Prostate gland (tissue), 2 donors: Measurements from ENCODE around the gene MED12L.

Experiments used
- CTCF ChIP-seq, 4 experiments: fragments of 200-600 bp in 2 of 4; fragments of 450-650 bp in 2 of 4; sonication (generic) in 2 of 4; IDR thresholded peaks; 1 replicate in 3 of 4; 2 replicates in 1 of 4; pipeline ENCODE4 v1.5.1; 2016 to 2019; ENCODE audit warnings: antibody characterized with exemption in 4 of 4, mild to moderate bottlenecking in 2 of 4, moderate library complexity in 2 of 4
- POLR2A ChIP-seq: fragments of 450-650 bp; IDR thresholded peaks from one replicate; pipeline ENCODE4 v1.6.1; 2016; ENCODE audit warnings: antibody characterized with exemption, mild to moderate bottlenecking
- POLR2AphosphoS5 ChIP-seq: sonication (generic); formaldehyde crosslinking; IDR thresholded peaks from one replicate; pipeline ENCODE4 v1.6.1; 2017; ENCODE audit warnings: antibody characterized with exemption

GRCh38 chr3:151327571-151328198, 242.2 kb downstream of the MED12L start:
- TF ChIP-seq CTCF (IDR thresholded peaks at IDR 0.05) (peak in 3 of 4 experiments; percentile 29 to 41 (median 37)), POLR2A (no peak), POLR2AphosphoS5 (no peak)
